SK-N-SH treated with all-trans-retinoic acid at 6 μM for 48 hours (cell line): ENCODE data around the gene INO80C.
"Not testable (repeated sequence)": the region's sequence is repeated elsewhere in the genome, so short reads cannot be mapped to it uniquely, and the experiment has no call there.

ENCODE experiments used
- ATAC-seq: fragments of 200-7000 bp; cut with Tn5 transposase; 3 replicates; pipeline ENCODE4 v1.9.1; 2020; ENCODE audit warnings: mild to moderate bottlenecking, moderate library complexity
- ARNTL ChIP-seq: fragments of 450-650 bp; formaldehyde crosslinking; IDR thresholded peaks from 2 replicates; pipeline ENCODE4 v1.5.0; 2020; ENCODE audit warnings: low read depth, mild to moderate bottlenecking, moderate library complexity, borderline replicate concordance
- BACH2 ChIP-seq: fragments of 250-450 bp; sonication (Bioruptor Pico); IDR thresholded peaks from 2 replicates; pipeline ENCODE4 v1.9.0; 2021; ENCODE audit warnings: mild to moderate bottlenecking, borderline replicate concordance
- CSDC2 ChIP-seq: fragments of 250-450 bp; sonication (Bioruptor Pico); IDR thresholded peaks from 2 replicates; pipeline ENCODE4 v1.5.0; 2020; ENCODE audit warnings: mild to moderate bottlenecking, moderate library complexity
- ISL1 ChIP-seq: fragments of 250-450 bp; sonication (Bioruptor Pico); IDR thresholded peaks from 2 replicates; pipeline ENCODE4 v2.1.2; 2022; ENCODE audit warnings: mild to moderate bottlenecking, moderate library complexity
- OSR1 ChIP-seq: fragments of 250-450 bp; sonication (Bioruptor Pico); IDR thresholded peaks from 2 replicates; pipeline ENCODE4 v1.8.0; 2022; ENCODE audit warnings: moderate library complexity, mild to moderate bottlenecking, inconsistent platforms
- PPARA ChIP-seq: fragments of 250-450 bp; sonication (Bioruptor Pico); IDR thresholded peaks from 2 replicates; pipeline ENCODE4 v1.5.0; 2020; ENCODE audit warnings: mild to moderate bottlenecking, borderline replicate concordance
- SNAI2 ChIP-seq: fragments of 250-450 bp; sonication (Bioruptor Pico); IDR thresholded peaks from 2 replicates; pipeline ENCODE4 v1.5.0; 2020; ENCODE audit warnings: mild to moderate bottlenecking, moderate library complexity
- TCF4 ChIP-seq: fragments of 250-450 bp; sonication (Bioruptor Pico); IDR thresholded peaks from 2 replicates; pipeline ENCODE4 v1.8.0; 2021; ENCODE audit warnings: mild to moderate bottlenecking, moderate library complexity, borderline replicate concordance
- TOX ChIP-seq: fragments of 250-450 bp; sonication (Bioruptor Pico); IDR thresholded peaks from 2 replicates; pipeline ENCODE4 v1.8.0; 2021; ENCODE audit warnings: mild to moderate bottlenecking, moderate library complexity, borderline replicate concordance
- TSHZ2 ChIP-seq: fragments of 250-450 bp; sonication (Bioruptor Pico); IDR thresholded peaks from 2 replicates; pipeline ENCODE4 v1.5.0; 2020; ENCODE audit warnings: mild to moderate bottlenecking, moderate library complexity
- ZC3H10 ChIP-seq: fragments of 250-450 bp; sonication (Bioruptor Pico); IDR thresholded peaks from 2 replicates; pipeline ENCODE4 v1.5.1; 2021; ENCODE audit warnings: mild to moderate bottlenecking, moderate library complexity
- ZFP30 ChIP-seq: fragments of 450-650 bp; formaldehyde crosslinking; IDR thresholded peaks from 2 replicates; pipeline ENCODE4 v1.5.0; 2022; ENCODE audit warnings: mild to moderate bottlenecking, moderate library complexity
- ZNF70 ChIP-seq: fragments of 450-650 bp; formaldehyde crosslinking; IDR thresholded peaks from 2 replicates; pipeline ENCODE4 v1.5.0; 2020; ENCODE audit warnings: mild to moderate bottlenecking, moderate library complexity
- TF ChIP-seq, protein P1 (sequence below): fragments of 250-450 bp; sonication (Bioruptor Pico); IDR thresholded peaks from 2 replicates; pipeline ENCODE4 v1.8.0; 2021; ENCODE audit warnings: low read depth, mild to moderate bottlenecking, moderate library complexity, borderline replicate concordance
- TF ChIP-seq, protein P2 (sequence below): fragments of 250-450 bp; sonication (Bioruptor Pico); IDR thresholded peaks from 2 replicates; pipeline ENCODE4 v1.5.1; 2021; ENCODE audit warnings: mild to moderate bottlenecking, moderate library complexity

INO80C gene

DNA sequence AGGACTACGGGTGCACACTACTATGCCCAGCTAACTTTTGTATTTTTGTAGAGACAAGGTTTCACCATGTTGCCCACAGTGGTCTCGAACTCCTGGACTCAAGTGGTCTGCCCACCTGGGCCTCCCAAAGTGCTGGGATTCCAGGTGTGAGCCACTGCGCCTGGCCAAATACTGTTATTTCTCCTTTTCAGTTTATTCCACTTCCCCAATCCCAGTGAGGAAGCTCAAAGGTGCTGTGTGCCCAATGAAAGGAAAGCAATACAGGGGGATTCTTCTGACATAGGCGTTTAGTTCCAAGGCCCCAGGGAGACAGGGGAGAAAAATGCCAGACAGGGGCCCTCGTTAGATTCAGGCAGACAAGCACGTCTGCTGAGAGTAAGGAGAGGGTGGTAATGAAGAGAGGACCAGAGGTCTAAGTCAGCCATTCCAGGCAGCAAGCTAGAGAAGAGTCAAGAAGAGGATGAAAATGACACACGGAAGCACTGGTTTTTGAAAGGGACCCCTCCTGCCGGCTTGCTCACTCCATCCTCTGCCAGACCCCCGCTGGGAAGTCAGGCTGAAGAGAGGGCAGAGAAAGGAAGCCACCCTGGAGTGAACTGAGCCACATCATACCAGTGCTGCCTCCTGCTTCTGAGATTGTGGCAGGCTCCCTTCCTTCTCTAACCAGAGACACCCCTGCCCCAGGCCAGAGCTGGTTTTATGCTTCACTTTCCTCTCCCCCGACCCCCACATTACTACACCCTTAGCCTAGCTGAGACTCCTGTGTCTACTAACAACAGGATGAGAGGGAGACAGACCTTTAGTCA, 6.7 kb downstream of the INO80C start:
- TF ChIP-seq TCF4 (CRISPR knock-in tag): no peak
- no peak for TF ChIP-seq ISL1 (CRISPR knock-in tag)
- TF ChIP-seq PPARA (CRISPR knock-in tag): no peak
- TF ChIP-seq ZFP30 (CRISPR knock-in tag): no peak
- no peak for TF ChIP-seq ZNF70
- TF ChIP-seq, protein P1, sequence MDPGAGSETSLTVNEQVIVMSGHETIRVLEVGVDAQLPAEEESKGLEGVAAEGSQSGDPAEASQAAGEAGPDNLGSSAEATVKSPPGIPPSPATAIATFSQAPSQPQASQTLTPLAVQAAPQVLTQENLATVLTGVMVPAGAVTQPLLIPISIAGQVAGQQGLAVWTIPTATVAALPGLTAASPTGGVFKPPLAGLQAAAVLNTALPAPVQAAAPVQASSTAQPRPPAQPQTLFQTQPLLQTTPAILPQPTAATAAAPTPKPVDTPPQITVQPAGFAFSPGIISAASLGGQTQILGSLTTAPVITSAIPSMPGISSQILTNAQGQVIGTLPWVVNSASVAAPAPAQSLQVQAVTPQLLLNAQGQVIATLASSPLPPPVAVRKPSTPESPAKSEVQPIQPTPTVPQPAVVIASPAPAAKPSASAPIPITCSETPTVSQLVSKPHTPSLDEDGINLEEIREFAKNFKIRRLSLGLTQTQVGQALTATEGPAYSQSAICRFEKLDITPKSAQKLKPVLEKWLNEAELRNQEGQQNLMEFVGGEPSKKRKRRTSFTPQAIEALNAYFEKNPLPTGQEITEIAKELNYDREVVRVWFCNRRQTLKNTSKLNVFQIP (CRISPR knock-in tag): no peak
- no peak for ATAC-seq

GRCh38 chr18:35489913-35490490, 7.8 kb downstream of the INO80C start:
- ATAC-seq: no peak
- TF ChIP-seq ZNF70 (0 out of 2 replicates have a peak, but pooled peaks have one; percentile 14), TSHZ2 (CRISPR knock-in tag) (0 out of 2 replicates have a peak, but pooled peaks have one; percentile 11), BACH2 (CRISPR knock-in tag) (no peak)

DNA sequence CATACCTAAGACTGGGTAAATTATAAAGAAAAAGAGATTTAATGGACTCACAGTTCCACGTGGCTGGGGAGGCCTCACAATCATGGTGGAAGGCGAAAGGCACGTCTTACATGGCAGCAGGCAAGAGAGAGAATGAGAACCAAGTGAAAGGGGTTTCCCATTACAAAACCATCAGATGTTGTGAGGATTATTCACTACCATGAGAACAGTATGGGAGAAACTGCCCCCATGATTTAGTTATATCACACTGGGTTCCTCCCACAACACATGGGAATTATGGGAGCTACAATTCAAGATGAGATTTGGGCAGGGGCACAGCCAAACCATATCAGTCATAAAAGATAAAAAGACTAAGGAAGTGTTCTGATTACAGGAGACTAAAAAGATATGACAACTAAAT, 8.5 kb downstream of the INO80C start:
- not testable (repeated sequence) for ATAC-seq

DNA sequence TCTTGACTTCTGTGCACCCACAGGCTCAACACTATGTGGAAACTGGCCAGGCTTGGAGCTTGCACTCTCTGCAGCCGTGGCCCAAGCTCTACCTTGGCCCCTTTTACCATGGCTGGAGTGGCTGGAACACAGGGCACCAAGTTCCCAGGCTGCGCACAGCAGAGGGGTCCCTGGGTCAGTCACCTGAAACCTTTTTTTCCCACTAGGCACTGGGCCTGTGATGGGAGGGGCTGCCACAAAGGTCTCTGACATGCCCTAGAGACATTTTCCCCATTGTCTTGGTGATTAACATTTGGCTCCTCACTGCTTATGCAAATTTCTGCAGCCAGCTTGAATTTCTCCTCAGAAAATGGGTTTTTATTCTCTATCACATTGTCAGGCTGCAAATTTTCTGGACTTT, 9.4 kb downstream of the INO80C start:
- not testable (repeated sequence) for ATAC-seq

- ATAC-seq: not testable (repeated sequence)
Observed at GRCh38 chr18:35487525-35487924, 10.2 kb downstream of the INO80C start.

GRCh38 chr18:35485852-35486251, 11.9 kb downstream of the INO80C start:
- ATAC-seq: no peak
- TF ChIP-seq, protein P2, sequence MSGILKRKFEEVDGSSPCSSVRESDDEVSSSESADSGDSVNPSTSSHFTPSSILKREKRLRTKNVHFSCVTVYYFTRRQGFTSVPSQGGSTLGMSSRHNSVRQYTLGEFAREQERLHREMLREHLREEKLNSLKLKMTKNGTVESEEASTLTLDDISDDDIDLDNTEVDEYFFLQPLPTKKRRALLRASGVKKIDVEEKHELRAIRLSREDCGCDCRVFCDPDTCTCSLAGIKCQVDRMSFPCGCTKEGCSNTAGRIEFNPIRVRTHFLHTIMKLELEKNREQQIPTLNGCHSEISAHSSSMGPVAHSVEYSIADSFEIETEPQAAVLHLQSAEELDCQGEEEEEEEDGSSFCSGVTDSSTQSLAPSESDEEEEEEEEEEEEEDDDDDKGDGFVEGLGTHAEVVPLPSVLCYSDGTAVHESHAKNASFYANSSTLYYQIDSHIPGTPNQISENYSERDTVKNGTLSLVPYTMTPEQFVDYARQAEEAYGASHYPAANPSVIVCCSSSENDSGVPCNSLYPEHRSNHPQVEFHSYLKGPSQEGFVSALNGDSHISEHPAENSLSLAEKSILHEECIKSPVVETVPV (CRISPR knock-in tag): no peak
- TF ChIP-seq TSHZ2 (CRISPR knock-in tag) (no peak), ZC3H10 (CRISPR knock-in tag) (no peak), ZFP30 (CRISPR knock-in tag) (no peak)

GRCh38 chr18:35484034-35484433, 13.7 kb downstream of the INO80C start:
- ATAC-seq: no peak
- TF ChIP-seq TSHZ2 (CRISPR knock-in tag) (no peak), SNAI2 (CRISPR knock-in tag) (no peak), OSR1 (CRISPR knock-in tag) (no peak), BACH2 (CRISPR knock-in tag) (no peak), ARNTL (no peak), CSDC2 (CRISPR knock-in tag) (no peak), TOX (CRISPR knock-in tag) (no peak)
